ENCODE data around the gene PLEKHM3. TPM values are rescaled to one million over a fixed set of nuclear protein-coding genes. Genes with fewer than 3 reads are reported as not detected.
"Not testable (repeated sequence)": the region's sequence is repeated elsewhere in the genome, so short reads cannot be mapped to it uniquely, and the experiment has no call there.

The PLEKHM3 gene
- total RNA-seq, 1 donor from 2014 or later = 10.4 TPM

DNA sequence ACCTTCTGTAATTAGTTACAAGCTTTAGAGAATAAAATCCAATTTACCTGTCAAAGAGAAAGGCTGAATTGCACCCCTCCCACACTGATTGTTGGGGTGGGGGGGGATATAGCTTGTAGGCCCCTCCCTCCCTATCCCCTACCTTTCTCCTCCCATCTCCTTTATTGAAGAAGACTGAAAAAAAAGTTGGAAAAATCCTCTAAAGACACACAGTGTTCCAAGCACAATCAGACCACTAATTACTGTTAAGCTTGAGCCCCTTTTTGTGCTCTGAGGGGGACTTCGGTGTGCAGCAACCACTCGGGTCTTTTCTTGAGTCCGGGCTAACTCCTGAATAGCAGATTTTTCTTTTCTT, 212.6 kb downstream of the PLEKHM3 start:
- Mint-ChIP-seq H3K9me3 (ENCODE audit: unreplicated experiment) (no peaks in the 10 kb centered on the region), H3K27me3 (ENCODE audit: unreplicated experiment) (peaks cover 3% of the 10 kb centered on the region), H3K36me3 (ENCODE audit: low read depth, unreplicated experiment) (peaks cover 4% of the 10 kb centered on the region), H3K27ac (ENCODE audit: unreplicated experiment) (no peak overlapping the region), H3K4me1 (ENCODE audit: unreplicated experiment) (peaks cover 43% of the 10 kb centered on the region), H3K4me3 (ENCODE audit: unreplicated experiment) (no peak overlapping the region)
- no peak for DNase-seq (ENCODE audit: low spot score)
- TF ChIP-seq, protein P1, sequence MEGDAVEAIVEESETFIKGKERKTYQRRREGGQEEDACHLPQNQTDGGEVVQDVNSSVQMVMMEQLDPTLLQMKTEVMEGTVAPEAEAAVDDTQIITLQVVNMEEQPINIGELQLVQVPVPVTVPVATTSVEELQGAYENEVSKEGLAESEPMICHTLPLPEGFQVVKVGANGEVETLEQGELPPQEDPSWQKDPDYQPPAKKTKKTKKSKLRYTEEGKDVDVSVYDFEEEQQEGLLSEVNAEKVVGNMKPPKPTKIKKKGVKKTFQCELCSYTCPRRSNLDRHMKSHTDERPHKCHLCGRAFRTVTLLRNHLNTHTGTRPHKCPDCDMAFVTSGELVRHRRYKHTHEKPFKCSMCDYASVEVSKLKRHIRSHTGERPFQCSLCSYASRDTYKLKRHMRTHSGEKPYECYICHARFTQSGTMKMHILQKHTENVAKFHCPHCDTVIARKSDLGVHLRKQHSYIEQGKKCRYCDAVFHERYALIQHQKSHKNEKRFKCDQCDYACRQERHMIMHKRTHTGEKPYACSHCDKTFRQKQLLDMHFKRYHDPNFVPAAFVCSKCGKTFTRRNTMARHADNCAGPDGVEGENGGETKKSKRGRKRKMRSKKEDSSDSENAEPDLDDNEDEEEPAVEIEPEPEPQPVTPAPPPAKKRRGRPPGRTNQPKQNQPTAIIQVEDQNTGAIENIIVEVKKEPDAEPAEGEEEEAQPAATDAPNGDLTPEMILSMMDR (IDR thresholded peaks at IDR 0.05; ENCODE audit: unreplicated experiment) = no peak

- Mint-ChIP-seq H3K4me1 (ENCODE audit: unreplicated experiment) (peaks cover 43% of the 10 kb centered on the region), H3K9me3 (ENCODE audit: unreplicated experiment) (no peaks in the 10 kb centered on the region), H3K27ac (ENCODE audit: unreplicated experiment) (peak overlapping the region; percentile 14), H3K4me3 (ENCODE audit: unreplicated experiment) (peak overlapping the region; percentile 0), H3K27me3 (ENCODE audit: unreplicated experiment) (peaks cover 3% of the 10 kb centered on the region), H3K36me3 (ENCODE audit: low read depth, unreplicated experiment) (peaks cover 4% of the 10 kb centered on the region)
- TF ChIP-seq, protein P1 (IDR thresholded peaks at IDR 0.05; ENCODE audit: unreplicated experiment) = no peak
- no peak for DNase-seq (ENCODE audit: low spot score)
Observed at GRCh38 chr2:207812058-207812725, 213.1 kb downstream of the PLEKHM3 start.

GRCh38 chr2:207811658-207812057, 213.7 kb downstream of the PLEKHM3 start:
- not testable (repeated sequence) for DNase-seq (ENCODE audit: low spot score); H3K4me3 Mint-ChIP-seq (ENCODE audit: unreplicated experiment); H3K27me3 Mint-ChIP-seq (ENCODE audit: unreplicated experiment); H3K9me3 Mint-ChIP-seq (ENCODE audit: unreplicated experiment); H3K36me3 Mint-ChIP-seq (ENCODE audit: low read depth, unreplicated experiment)
- Mint-ChIP-seq H3K4me1 (ENCODE audit: unreplicated experiment) (peaks cover 43% of the 10 kb centered on the region), H3K27ac (ENCODE audit: unreplicated experiment) (peak overlapping the region; percentile 14)

- Mint-ChIP-seq H3K36me3 (ENCODE audit: low read depth, unreplicated experiment) (peaks cover 4% of the 10 kb centered on the region), H3K4me3 (ENCODE audit: unreplicated experiment) (peak overlapping the region; percentile 43), H3K9me3 (ENCODE audit: unreplicated experiment) (no peaks in the 10 kb centered on the region), H3K27ac (ENCODE audit: unreplicated experiment) (no peak overlapping the region), H3K4me1 (ENCODE audit: unreplicated experiment) (peaks cover 42% of the 10 kb centered on the region), H3K27me3 (ENCODE audit: unreplicated experiment) (peaks cover 3% of the 10 kb centered on the region)
- TF ChIP-seq, protein P1 (IDR thresholded peaks at IDR 0.05; ENCODE audit: unreplicated experiment) = no peak
- DNase-seq (ENCODE audit: low spot score) = no peak
Observed at GRCh38 chr2:207810200-207810788, 215.0 kb downstream of the PLEKHM3 start.

GRCh38 chr2:207808119-207808518, 217.2 kb downstream of the PLEKHM3 start:
- Mint-ChIP-seq H3K27ac (ENCODE audit: unreplicated experiment) (no peak overlapping the region), H3K4me3 (ENCODE audit: unreplicated experiment) (no peak overlapping the region), H3K36me3 (ENCODE audit: low read depth, unreplicated experiment) (peaks cover 4% of the 10 kb centered on the region), H3K27me3 (ENCODE audit: unreplicated experiment) (no peaks in the 10 kb centered on the region), H3K9me3 (ENCODE audit: unreplicated experiment) (no peaks in the 10 kb centered on the region), H3K4me1 (ENCODE audit: unreplicated experiment) (peaks cover 30% of the 10 kb centered on the region)
- no peak for DNase-seq (ENCODE audit: low spot score)
- TF ChIP-seq, protein P1 (IDR thresholded peaks at IDR 0.05; ENCODE audit: unreplicated experiment) = no peak
